ENCODE measurements around the gene RHO. TPM values are rescaled to one million over a fixed set of nuclear protein-coding genes. Genes with fewer than 3 reads are reported as not detected.

The RHO gene
- total RNA-seq, 2 donors from 2014 or later = 0.22 to 0.26 TPM

DNA sequence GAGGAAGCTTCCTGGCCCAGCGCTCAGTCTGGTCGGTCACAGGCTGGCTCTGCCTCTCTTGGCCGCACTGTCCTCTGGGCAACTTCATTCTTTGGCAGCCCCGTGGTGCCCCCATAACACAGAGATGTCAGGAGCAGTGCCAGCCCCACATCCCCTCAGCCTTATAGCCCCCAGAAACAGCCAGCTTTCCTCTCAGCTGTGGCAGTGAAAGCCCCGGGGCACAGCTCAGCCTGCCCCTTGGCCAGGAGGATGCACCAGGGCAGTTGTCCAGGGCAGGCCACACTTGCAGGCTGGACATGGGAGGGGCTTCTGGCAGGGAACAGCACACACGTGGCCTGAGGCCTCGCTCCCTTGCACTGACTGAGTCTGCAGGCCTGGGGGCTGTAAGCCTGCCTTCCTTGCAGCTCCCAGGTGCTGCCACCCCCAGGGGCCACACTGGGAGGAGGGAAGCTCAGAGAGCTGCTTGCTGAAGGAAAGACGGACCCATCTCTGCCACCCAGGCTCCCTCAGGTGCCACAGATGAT, 10.3 kb upstream of the RHO start:
- 89 to 100% methylated on average over 3 to 8 of the region's 8 CpGs for WGBS, 2 experiments (ENCODE audit: insufficient coverage in 1 of 2, insufficient read length in 1 of 2)
- Mint-ChIP-seq H3K27ac (no peak overlapping the region), H3K4me3 (no peak overlapping the region), H3K9me3 (no peaks in the 10 kb centered on the region), H3K27me3 (ENCODE audit: insufficient read depth) (no peaks in the 10 kb centered on the region), H3K36me3 (ENCODE audit: low read depth) (peaks cover 17% of the 10 kb centered on the region), H3K4me1 (peaks cover 2% of the 10 kb centered on the region)
- TF ChIP-seq, protein P1, sequence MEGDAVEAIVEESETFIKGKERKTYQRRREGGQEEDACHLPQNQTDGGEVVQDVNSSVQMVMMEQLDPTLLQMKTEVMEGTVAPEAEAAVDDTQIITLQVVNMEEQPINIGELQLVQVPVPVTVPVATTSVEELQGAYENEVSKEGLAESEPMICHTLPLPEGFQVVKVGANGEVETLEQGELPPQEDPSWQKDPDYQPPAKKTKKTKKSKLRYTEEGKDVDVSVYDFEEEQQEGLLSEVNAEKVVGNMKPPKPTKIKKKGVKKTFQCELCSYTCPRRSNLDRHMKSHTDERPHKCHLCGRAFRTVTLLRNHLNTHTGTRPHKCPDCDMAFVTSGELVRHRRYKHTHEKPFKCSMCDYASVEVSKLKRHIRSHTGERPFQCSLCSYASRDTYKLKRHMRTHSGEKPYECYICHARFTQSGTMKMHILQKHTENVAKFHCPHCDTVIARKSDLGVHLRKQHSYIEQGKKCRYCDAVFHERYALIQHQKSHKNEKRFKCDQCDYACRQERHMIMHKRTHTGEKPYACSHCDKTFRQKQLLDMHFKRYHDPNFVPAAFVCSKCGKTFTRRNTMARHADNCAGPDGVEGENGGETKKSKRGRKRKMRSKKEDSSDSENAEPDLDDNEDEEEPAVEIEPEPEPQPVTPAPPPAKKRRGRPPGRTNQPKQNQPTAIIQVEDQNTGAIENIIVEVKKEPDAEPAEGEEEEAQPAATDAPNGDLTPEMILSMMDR (conservative IDR thresholded peaks at IDR 0.05) = no peak
- Histone ChIP-seq H3K27ac (ENCODE audit: low read depth, low read length) (no peak overlapping the region), H3K36me3 (ENCODE audit: control insufficient read depth, insufficient read depth, low read length) (peaks cover 4% of the 10 kb centered on the region), H3K9ac (ENCODE audit: extremely low read depth, low read length, poor library complexity, severe bottlenecking) (no peak overlapping the region), H3K4me3 (ENCODE audit: low read length) (no peak overlapping the region), H3K27me3 (ENCODE audit: control insufficient read depth, insufficient read depth, low read length, poor library complexity, severe bottlenecking) (no peaks in the 10 kb centered on the region), H3K4me1 (ENCODE audit: control insufficient read depth, insufficient read depth, low read length) (no peaks in the 10 kb centered on the region), H3K9me3 (ENCODE audit: control insufficient read depth, low read length) (no peaks in the 10 kb centered on the region)
- DNase-seq = no peak

DNA sequence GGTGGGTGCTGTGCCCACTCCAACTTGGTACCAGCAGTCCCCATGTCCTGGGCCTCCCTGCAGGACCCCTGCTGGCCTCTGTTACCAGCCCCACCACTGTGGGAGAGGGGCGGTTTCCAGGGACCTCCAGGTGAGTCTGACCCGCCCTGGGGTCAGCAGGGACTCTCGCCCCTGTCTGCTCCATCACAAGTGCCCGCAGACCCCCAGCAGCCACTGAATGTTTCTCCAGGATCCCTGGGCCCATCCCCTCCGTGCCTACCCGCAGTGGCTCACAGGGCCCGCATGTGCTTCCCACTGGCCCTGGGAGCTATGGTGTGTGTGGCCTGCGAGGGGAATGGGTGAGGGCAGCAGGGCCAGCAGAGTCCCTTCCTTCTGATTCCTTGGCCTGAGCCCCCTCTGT, 9.9 kb upstream of the RHO start:
- H3K4me1 ChIP-seq (ENCODE audit: control insufficient read depth, insufficient read depth, low read length) = no peaks in the 10 kb centered on the region
- peaks cover 2% of the 10 kb centered on the region for H3K4me1 Mint-ChIP-seq
- no peak overlapping the region for H3K27ac Mint-ChIP-seq
- no peak overlapping the region for H3K4me3 Mint-ChIP-seq
- no peak for DNase-seq
- H3K9me3 Mint-ChIP-seq = no peaks in the 10 kb centered on the region
- no peak overlapping the region for H3K27ac ChIP-seq (ENCODE audit: low read depth, low read length)
- H3K4me3 ChIP-seq (ENCODE audit: low read length) = no peak overlapping the region
- H3K36me3 ChIP-seq (ENCODE audit: control insufficient read depth, insufficient read depth, low read length) = peaks cover 4% of the 10 kb centered on the region
- peaks cover 17% of the 10 kb centered on the region for H3K36me3 Mint-ChIP-seq (ENCODE audit: low read depth)
- 94 to 100% methylated on average over 2 to 8 of the region's 8 CpGs for WGBS, 2 experiments (ENCODE audit: insufficient coverage in 1 of 2, insufficient read length in 1 of 2)
- no peak overlapping the region for H3K9ac ChIP-seq (ENCODE audit: extremely low read depth, low read length, poor library complexity, severe bottlenecking)
- no peaks in the 10 kb centered on the region for H3K27me3 Mint-ChIP-seq (ENCODE audit: insufficient read depth)
- no peaks in the 10 kb centered on the region for H3K27me3 ChIP-seq (ENCODE audit: control insufficient read depth, insufficient read depth, low read length, poor library complexity, severe bottlenecking)
- no peaks in the 10 kb centered on the region for H3K9me3 ChIP-seq (ENCODE audit: control insufficient read depth, low read length)
- TF ChIP-seq, protein P1 (conservative IDR thresholded peaks at IDR 0.05) = no peak

DNA sequence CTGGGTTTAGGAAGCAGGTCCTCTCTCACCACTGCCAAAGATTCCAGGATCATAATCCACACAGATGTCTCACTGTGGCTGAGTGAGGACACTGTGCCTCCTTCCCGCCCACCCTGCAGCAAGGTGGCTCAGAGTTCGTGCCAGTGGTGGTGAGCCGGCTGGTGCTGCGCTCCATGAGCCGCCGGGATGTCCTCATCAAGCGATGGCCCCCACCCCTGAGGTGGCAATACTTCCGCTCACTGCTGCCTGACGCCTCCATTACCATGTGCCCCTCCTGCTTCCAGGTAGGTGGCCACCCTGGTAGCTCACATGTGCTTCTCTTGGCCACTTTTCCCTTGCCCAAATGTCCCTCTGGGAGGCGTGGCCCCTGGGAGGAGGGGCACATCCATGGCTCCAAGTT, 9.0 kb upstream of the RHO start:
- H3K9me3 ChIP-seq (ENCODE audit: control insufficient read depth, low read length) = no peaks in the 10 kb centered on the region
- TF ChIP-seq, protein P1 (conservative IDR thresholded peaks at IDR 0.05) = no peak
- H3K4me3 ChIP-seq (ENCODE audit: low read length) = no peak overlapping the region
- H3K27me3 ChIP-seq (ENCODE audit: control insufficient read depth, insufficient read depth, low read length, poor library complexity, severe bottlenecking) = no peaks in the 10 kb centered on the region
- Mint-ChIP-seq H3K27me3 (ENCODE audit: insufficient read depth) (no peaks in the 10 kb centered on the region), H3K4me1 (peaks cover 2% of the 10 kb centered on the region), H3K9me3 (no peaks in the 10 kb centered on the region), H3K36me3 (ENCODE audit: low read depth) (peaks cover 17% of the 10 kb centered on the region), H3K4me3 (no peak overlapping the region), H3K27ac (no peak overlapping the region)
- H3K9ac ChIP-seq (ENCODE audit: extremely low read depth, low read length, poor library complexity, severe bottlenecking) = no peak overlapping the region
- peaks cover 4% of the 10 kb centered on the region for H3K36me3 ChIP-seq (ENCODE audit: control insufficient read depth, insufficient read depth, low read length)
- DNase-seq = no peak
- WGBS, 2 experiments (ENCODE audit: insufficient coverage in 1 of 2, insufficient read length in 1 of 2) = 93 to 96% methylated on average over 10 of the region's 10 CpGs
- H3K4me1 ChIP-seq (ENCODE audit: control insufficient read depth, insufficient read depth, low read length) = no peaks in the 10 kb centered on the region
- H3K27ac ChIP-seq (ENCODE audit: low read depth, low read length) = no peak overlapping the region
